Loucy (cell line): Measurements from ENCODE around the gene GNPAT.

Source experiments
- H2AFZ ChIP-seq: fragments of 200-600 bp; sonication (generic); 2 replicates; pipeline ENCODE4 v1.6.0; 2016; ENCODE audit warnings: antibody characterized with exemption, mild to moderate bottlenecking, low read length, moderate library complexity
- H3F3A ChIP-seq: fragments of 200-600 bp; 2 replicates; pipeline ENCODE4 v1.6.0; 2016; ENCODE audit warnings: antibody characterized with exemption, low read depth, mild to moderate bottlenecking
- H3K27me3 ChIP-seq: fragments of 200-600 bp; sonication (generic); 2 replicates; pipeline ENCODE4 v1.6.1; 2014; ENCODE audit warnings: low read length, mild to moderate bottlenecking; ENCODE audit not compliant: insufficient read depth, poor library complexity, severe bottlenecking
- H3K36me3 ChIP-seq: fragments of 200-600 bp; sonication (generic); 2 replicates; pipeline ENCODE4 v1.6.1; 2016; ENCODE audit warnings: low read length; ENCODE audit not compliant: insufficient read depth
- H3K4me1 ChIP-seq: fragments of 200-600 bp; sonication (generic); 2 replicates; pipeline ENCODE4 v1.5.1; 2014; ENCODE audit warnings: low read length, mild to moderate bottlenecking; ENCODE audit not compliant: insufficient read depth, poor library complexity, severe bottlenecking
- H3K4me2 ChIP-seq: fragments of 200-600 bp; sonication (generic); 2 replicates; pipeline ENCODE4 v1.6.0; 2014; ENCODE audit warnings: antibody characterized with exemption, low read length, low read depth, mild to moderate bottlenecking; ENCODE audit not compliant: poor library complexity, severe bottlenecking
- H3K4me3 ChIP-seq: fragments of 200-600 bp; sonication (generic); 2 replicates; pipeline ENCODE4 v1.5.1; 2014; ENCODE audit warnings: low read length, mild to moderate bottlenecking, mixed read lengths; ENCODE audit not compliant: poor library complexity, severe bottlenecking
- H3K79me2 ChIP-seq: fragments of 200-600 bp; sonication (generic); 2 replicates; pipeline ENCODE4 v1.6.1; 2014; ENCODE audit warnings: low read length; ENCODE audit not compliant: insufficient read depth
- H3K9ac ChIP-seq: fragments of 200-600 bp; sonication (generic); 2 replicates; pipeline ENCODE4 v1.6.0; 2014; ENCODE audit warnings: mild to moderate bottlenecking, low read depth, low read length, moderate library complexity; ENCODE audit not compliant: poor library complexity, severe bottlenecking
- H3K9me2 ChIP-seq: fragments of 200-600 bp; sonication (generic); replicated peaks from 2 replicates; pipeline ENCODE4 v1.6.1; 2016; ENCODE audit warnings: low read depth, low read length, mixed read lengths
- H3K9me3 ChIP-seq: fragments of 200-600 bp; sonication (generic); 2 replicates; pipeline ENCODE4 v1.6.1; 2014; ENCODE audit warnings: mild to moderate bottlenecking, antibody characterized with exemption, low read length, low read depth; ENCODE audit not compliant: insufficient read depth
- H4K20me1 ChIP-seq: fragments of 200-600 bp; sonication (generic); 2 replicates; pipeline ENCODE4 v1.6.0; 2014; ENCODE audit warnings: antibody characterized with exemption, low read length, mild to moderate bottlenecking; ENCODE audit not compliant: insufficient read depth, poor library complexity, severe bottlenecking
- EZH2phosphoT487 ChIP-seq: fragments of 200-600 bp; IDR thresholded peaks from 2 replicates; pipeline ENCODE4 v1.6.1; 2018; ENCODE audit warnings: antibody characterized with exemption, mild to moderate bottlenecking, moderate library complexity, borderline replicate concordance
- TF ChIP-seq, protein P1 (sequence below): fragments of 200-600 bp; sonication (generic); conservative IDR thresholded peaks from 2 replicates; pipeline ENCODE4 v1.5.1; 2014; ENCODE audit warnings: mild to moderate bottlenecking, antibody characterized with exemption, low read length

Gene GNPAT

DNA sequence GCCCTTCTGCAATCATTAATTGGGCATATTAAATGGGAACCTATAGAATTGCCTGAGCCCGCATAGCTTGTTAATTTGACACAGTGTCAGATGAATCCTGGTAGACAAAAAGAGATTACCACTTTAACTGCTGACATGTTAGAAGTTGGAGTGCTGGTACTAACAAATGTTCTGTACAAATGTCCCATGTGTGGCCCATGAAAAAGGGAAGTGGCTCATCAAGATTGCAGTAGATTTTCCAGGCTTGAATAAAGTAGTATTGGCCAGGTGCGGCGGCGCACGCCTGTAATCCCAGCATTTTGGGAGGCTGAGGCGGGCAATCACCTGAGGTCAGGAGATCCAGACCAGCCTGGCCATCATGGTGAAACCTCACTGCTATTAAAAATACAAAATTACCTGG lies 45.6 kb downstream of the GNPAT start:
- no peak overlapping the region for H3K9ac ChIP-seq
- H3K27me3 ChIP-seq, result no peaks in the 10 kb centered on the region
- H4K20me1 ChIP-seq, result no peaks in the 10 kb centered on the region
- no peaks in the 10 kb centered on the region for H3K4me1 ChIP-seq
- H3K36me3 ChIP-seq, result no peaks in the 10 kb centered on the region
- TF ChIP-seq, protein P1, sequence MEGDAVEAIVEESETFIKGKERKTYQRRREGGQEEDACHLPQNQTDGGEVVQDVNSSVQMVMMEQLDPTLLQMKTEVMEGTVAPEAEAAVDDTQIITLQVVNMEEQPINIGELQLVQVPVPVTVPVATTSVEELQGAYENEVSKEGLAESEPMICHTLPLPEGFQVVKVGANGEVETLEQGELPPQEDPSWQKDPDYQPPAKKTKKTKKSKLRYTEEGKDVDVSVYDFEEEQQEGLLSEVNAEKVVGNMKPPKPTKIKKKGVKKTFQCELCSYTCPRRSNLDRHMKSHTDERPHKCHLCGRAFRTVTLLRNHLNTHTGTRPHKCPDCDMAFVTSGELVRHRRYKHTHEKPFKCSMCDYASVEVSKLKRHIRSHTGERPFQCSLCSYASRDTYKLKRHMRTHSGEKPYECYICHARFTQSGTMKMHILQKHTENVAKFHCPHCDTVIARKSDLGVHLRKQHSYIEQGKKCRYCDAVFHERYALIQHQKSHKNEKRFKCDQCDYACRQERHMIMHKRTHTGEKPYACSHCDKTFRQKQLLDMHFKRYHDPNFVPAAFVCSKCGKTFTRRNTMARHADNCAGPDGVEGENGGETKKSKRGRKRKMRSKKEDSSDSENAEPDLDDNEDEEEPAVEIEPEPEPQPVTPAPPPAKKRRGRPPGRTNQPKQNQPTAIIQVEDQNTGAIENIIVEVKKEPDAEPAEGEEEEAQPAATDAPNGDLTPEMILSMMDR, result no peak
- H3K4me2 ChIP-seq, result no peak overlapping the region
- no peaks in the 10 kb centered on the region for H3K79me2 ChIP-seq
- no peaks in the 10 kb centered on the region for H3K9me2 ChIP-seq
- no peak overlapping the region for H3K4me3 ChIP-seq
- no peaks in the 10 kb centered on the region for H3K9me3 ChIP-seq
- no peak overlapping the region for H2AFZ ChIP-seq
- no peaks in the 10 kb centered on the region for H3F3A ChIP-seq

DNA sequence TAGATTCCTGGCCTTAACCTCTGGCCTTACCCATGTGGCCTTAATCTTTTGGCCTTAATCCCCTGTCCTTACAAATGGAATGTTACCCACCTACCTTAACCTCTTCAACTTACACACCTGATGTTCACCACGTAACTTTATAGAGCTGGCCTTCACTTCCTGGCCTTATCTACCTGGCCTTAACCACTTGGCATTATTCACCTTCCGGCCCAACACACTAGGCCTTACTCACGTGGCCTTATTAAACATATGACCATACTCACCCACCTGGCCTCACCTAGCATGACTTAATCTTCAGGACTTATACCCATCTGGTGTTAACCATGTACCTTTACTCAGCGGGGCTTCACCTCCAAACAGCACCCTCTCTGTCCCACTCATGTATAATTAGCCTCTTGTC lies 54.9 kb downstream of the GNPAT start:
- H3K4me2 ChIP-seq, result no peak overlapping the region
- H3K9me3 ChIP-seq, result no peaks in the 10 kb centered on the region
- H2AFZ ChIP-seq, result no peak overlapping the region
- H3K27me3 ChIP-seq, result no peaks in the 10 kb centered on the region
- no peaks in the 10 kb centered on the region for H3K36me3 ChIP-seq
- H3K79me2 ChIP-seq, result no peaks in the 10 kb centered on the region
- no peaks in the 10 kb centered on the region for H3K9me2 ChIP-seq
- TF ChIP-seq, protein P1, result no peak
- no peak for TF ChIP-seq EZH2phosphoT487
- no peak overlapping the region for H3K4me3 ChIP-seq
- no peaks in the 10 kb centered on the region for H3K4me1 ChIP-seq
- H3F3A ChIP-seq, result no peaks in the 10 kb centered on the region
- H3K9ac ChIP-seq, result no peak overlapping the region
- no peaks in the 10 kb centered on the region for H4K20me1 ChIP-seq

GRCh38 chr1:231301990-231302389 lies 61.0 kb downstream of the GNPAT start:
- Histone ChIP-seq H3K27me3 (no peaks in the 10 kb centered on the region), H4K20me1 (no peaks in the 10 kb centered on the region), H3K9me2 (no peaks in the 10 kb centered on the region), H3K4me2 (no peak overlapping the region), H3K4me3 (no peak overlapping the region), H3K36me3 (no peaks in the 10 kb centered on the region), H3K9me3 (no peaks in the 10 kb centered on the region), H2AFZ (no peak overlapping the region), H3K9ac (no peak overlapping the region), H3F3A (no peaks in the 10 kb centered on the region), H3K4me1 (no peaks in the 10 kb centered on the region), H3K79me2 (no peaks in the 10 kb centered on the region)
- TF ChIP-seq, protein P1, result no peak
- TF ChIP-seq EZH2phosphoT487, result no peak
